Lower lobe of right lung (tissue), 2 donors: Measurements from ENCODE around the gene FRMD7. TPM values are rescaled to one million over a fixed set of nuclear protein-coding genes. Genes with fewer than 3 reads are reported as not detected.

Source experiments
- ATAC-seq, 2 donors: fragments of 200-7000 bp; cut with Tn5 transposase; one replicate each; pipeline ENCODE4 v1.9.1; 2020 to 2022; ENCODE audit warnings: mild to moderate bottlenecking in 2 of 2, moderate library complexity in 2 of 2
- DNase-seq: peaks from one replicate; pipeline ENCODE4 v3.0.0-alpha.2; 2020
- H3K27ac ChIP-seq: fragments of 200-600 bp; one replicate; pipeline ENCODE4 v1.8.0; 2022
- H3K27me3 ChIP-seq: fragments of 200-600 bp; one replicate; pipeline ENCODE4 v1.8.0; 2022; ENCODE audit warnings: low read depth
- H3K36me3 ChIP-seq: fragments of 200-600 bp; one replicate; pipeline ENCODE4 v1.8.0; 2022; ENCODE audit warnings: mild to moderate bottlenecking
- H3K4me1 ChIP-seq: fragments of 200-600 bp; one replicate; pipeline ENCODE4 v1.8.0; 2022
- H3K4me3 ChIP-seq: fragments of 200-600 bp; one replicate; pipeline ENCODE4 v1.8.0; 2022; ENCODE audit warnings: mild to moderate bottlenecking
- H3K9me3 ChIP-seq: fragments of 200-600 bp; one replicate; pipeline ENCODE4 v1.8.0; 2022
- intact Hi-C: fragments of 100-400 bp; cut with DNase I; formaldehyde crosslinking; loops from one replicate; pipeline ENCODE4 v1.11.0; 2022
- total RNA-seq: library from RNA; stranded (reverse); fragmentation: NEBNext Ultra II Directional; extraction: Animal tissue kit (Norgen Biotek cat#: 25700); gene quantifications from one replicate; pipeline ENCODE4 v1.2.1, GENCODE V29; 2021
- TF ChIP-seq, protein P1 (sequence below): fragments of 200-600 bp; IDR thresholded peaks from one replicate; pipeline ENCODE4 v1.8.0; 2022; ENCODE audit warnings: antibody characterized with exemption, mild to moderate bottlenecking
- donor health status: DM: no; HTN: yes; CAD: no; lungs with severe emphysema.

FRMD7 gene
- total RNA-seq, 1 donor from 2014 or later = not detected

DNA sequence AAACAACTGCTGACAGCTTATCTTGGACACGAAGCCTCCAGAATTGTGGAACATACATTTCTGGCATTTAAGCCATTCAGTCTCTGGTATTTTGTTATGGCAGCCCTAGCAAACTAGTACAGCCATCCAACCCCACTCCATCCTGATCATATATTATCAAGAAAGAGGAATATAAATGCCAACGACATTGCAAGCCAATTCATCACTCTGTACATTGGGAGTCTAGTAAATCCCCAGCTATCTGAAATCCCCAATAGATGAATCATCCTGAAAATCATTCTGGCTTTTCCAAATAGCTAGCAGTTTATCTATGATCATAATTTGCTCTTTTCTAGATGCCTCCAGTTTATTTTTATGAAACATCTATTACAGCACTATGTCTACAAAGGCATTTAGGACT is 41.1 kb downstream of the FRMD7 start:
- no peak overlapping the region for H3K4me3 ChIP-seq
- TF ChIP-seq, protein P1, sequence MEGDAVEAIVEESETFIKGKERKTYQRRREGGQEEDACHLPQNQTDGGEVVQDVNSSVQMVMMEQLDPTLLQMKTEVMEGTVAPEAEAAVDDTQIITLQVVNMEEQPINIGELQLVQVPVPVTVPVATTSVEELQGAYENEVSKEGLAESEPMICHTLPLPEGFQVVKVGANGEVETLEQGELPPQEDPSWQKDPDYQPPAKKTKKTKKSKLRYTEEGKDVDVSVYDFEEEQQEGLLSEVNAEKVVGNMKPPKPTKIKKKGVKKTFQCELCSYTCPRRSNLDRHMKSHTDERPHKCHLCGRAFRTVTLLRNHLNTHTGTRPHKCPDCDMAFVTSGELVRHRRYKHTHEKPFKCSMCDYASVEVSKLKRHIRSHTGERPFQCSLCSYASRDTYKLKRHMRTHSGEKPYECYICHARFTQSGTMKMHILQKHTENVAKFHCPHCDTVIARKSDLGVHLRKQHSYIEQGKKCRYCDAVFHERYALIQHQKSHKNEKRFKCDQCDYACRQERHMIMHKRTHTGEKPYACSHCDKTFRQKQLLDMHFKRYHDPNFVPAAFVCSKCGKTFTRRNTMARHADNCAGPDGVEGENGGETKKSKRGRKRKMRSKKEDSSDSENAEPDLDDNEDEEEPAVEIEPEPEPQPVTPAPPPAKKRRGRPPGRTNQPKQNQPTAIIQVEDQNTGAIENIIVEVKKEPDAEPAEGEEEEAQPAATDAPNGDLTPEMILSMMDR = no peak
- H3K4me1 ChIP-seq = no peaks in the 10 kb centered on the region
- H3K36me3 ChIP-seq = no peaks in the 10 kb centered on the region
- ATAC-seq = no peak
- H3K27ac ChIP-seq = no peak overlapping the region
- no peaks in the 10 kb centered on the region for H3K9me3 ChIP-seq
- H3K27me3 ChIP-seq = no peaks in the 10 kb centered on the region
- intact Hi-C loops = no loop called here
- no peak for DNase-seq

DNA sequence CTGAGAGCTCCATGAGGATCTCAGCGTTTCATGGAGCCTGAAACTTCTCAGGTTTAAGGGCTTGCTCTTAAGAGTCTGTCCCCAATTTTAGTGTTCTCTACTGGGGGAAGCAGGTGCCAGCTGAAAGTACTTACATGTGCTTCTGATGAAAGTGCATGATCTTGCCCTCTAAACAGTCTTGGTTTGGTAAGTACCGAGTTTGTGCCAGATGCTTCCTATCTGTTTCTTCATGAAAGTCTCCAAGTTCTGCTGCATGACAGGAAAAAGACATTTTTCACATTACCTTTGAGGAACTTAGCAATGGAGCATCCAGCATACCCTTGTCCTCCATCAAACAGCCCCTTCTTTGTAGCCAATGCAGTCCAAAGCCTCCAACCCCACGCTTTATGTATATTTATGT is 42.0 kb downstream of the FRMD7 start:
- Histone ChIP-seq H3K27ac (no peak overlapping the region), H3K27me3 (no peaks in the 10 kb centered on the region), H3K4me3 (no peak overlapping the region), H3K36me3 (no peaks in the 10 kb centered on the region), H3K9me3 (no peaks in the 10 kb centered on the region), H3K4me1 (no peaks in the 10 kb centered on the region)
- no peak for ATAC-seq
- TF ChIP-seq, protein P1 = no peak
- no peak for DNase-seq
- intact Hi-C loops = no loop called here

DNA sequence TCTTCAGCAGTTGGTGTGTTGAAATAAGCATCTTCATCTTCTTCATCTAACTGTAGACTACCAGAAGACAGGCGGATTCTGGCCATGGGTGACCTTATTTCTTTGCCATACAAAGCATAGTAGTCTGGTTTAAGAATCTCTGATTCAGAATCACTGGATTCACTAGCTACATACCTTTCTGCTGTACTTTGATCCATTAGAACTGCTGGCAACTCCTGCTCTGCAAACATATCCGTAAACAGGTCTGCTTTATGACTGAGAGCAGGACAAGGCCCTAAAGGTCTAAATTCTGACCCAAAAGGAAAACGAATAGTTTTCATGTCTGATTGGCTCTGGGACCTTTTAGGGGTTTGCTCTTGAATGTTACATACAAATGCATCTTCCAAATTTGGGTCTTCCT is 49.9 kb downstream of the FRMD7 start:
- H3K27me3 ChIP-seq = no peaks in the 10 kb centered on the region
- DNase-seq (no peak), ATAC-seq (no peak)
- H3K4me1 ChIP-seq = no peaks in the 10 kb centered on the region
- no peak overlapping the region for H3K27ac ChIP-seq
- TF ChIP-seq, protein P1 = no peak
- H3K4me3 ChIP-seq = no peak overlapping the region
- peaks cover 6% of the 10 kb centered on the region for H3K36me3 ChIP-seq
- H3K9me3 ChIP-seq = no peaks in the 10 kb centered on the region
- intact Hi-C loops = no loop called here

GRCh38 chrX:132077414-132077813 is 50.4 kb downstream of the FRMD7 start:
- H3K27me3 ChIP-seq = no peaks in the 10 kb centered on the region
- no peak overlapping the region for H3K4me3 ChIP-seq
- intact Hi-C loops = no loop called here
- TF ChIP-seq, protein P1 = no peak
- H3K27ac ChIP-seq = no peak overlapping the region
- no peaks in the 10 kb centered on the region for H3K9me3 ChIP-seq
- DNase-seq = no peak
- H3K36me3 ChIP-seq = peaks cover 9% of the 10 kb centered on the region
- ATAC-seq = no peak
- H3K4me1 ChIP-seq = no peaks in the 10 kb centered on the region

GRCh38 chrX:132071254-132071653 is 56.6 kb downstream of the FRMD7 start:
- H3K4me1 ChIP-seq = no peaks in the 10 kb centered on the region
- H3K36me3 ChIP-seq = peaks cover 9% of the 10 kb centered on the region
- no peaks in the 10 kb centered on the region for H3K27me3 ChIP-seq
- intact Hi-C loops = no loop called here
- no peaks in the 10 kb centered on the region for H3K9me3 ChIP-seq
- TF ChIP-seq, protein P1 = peak; percentile 13
- no peak for ATAC-seq
- no peak overlapping the region for H3K4me3 ChIP-seq
- no peak overlapping the region for H3K27ac ChIP-seq
- no peak for DNase-seq

- ATAC-seq (no peak), DNase-seq (no peak)
- no peaks in the 10 kb centered on the region for H3K9me3 ChIP-seq
- intact Hi-C loops = no loop called here
- no peaks in the 10 kb centered on the region for H3K27me3 ChIP-seq
- H3K36me3 ChIP-seq = peaks cover 7% of the 10 kb centered on the region
- no peaks in the 10 kb centered on the region for H3K4me1 ChIP-seq
- no peak overlapping the region for H3K27ac ChIP-seq
- TF ChIP-seq, protein P1 = no peak
- no peak overlapping the region for H3K4me3 ChIP-seq
Measured at GRCh38 chrX:132068405-132068804, 59.4 kb downstream of the FRMD7 start.
